ENCODE results near the gene ARAP3. TPM values are rescaled to one million over a fixed set of nuclear protein-coding genes. Genes with fewer than 3 reads are reported as not detected.
A peak's percentile ranks its signal among the peaks of the same experiment; 100 is the strongest.

The ARAP3 gene
- total RNA-seq, 1 donor = 2.2 TPM

DNA sequence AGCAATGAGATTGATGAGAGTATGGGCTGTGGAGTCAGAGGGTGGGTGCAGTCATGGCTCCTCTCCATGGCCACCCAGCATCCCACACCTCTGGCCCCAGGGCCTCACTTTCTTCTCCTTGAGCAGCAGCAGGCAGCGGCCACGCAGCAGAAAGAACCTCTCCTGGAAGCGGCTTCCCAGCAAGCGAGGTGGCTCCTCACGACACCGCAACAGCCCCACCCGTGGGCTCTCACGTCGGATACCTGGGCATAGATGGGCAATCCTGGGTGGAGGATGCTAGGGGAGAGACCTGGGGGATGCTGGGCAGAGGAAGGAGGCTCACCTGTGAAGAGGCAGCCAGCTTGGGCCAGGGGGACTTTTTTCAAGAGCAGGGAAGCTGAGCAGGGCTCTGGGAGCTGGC, 25.6 kb downstream of the ARAP3 start:
- Histone ChIP-seq H3K27me3 (ENCODE audit: insufficient read depth, low read length) (no peaks in the 10 kb centered on the region), H3K4me1 (ENCODE audit: insufficient read depth, low read length) (peaks cover 29% of the 10 kb centered on the region), H3K9me3 (ENCODE audit: low read depth, low read length) (no peaks in the 10 kb centered on the region), H3K79me2 (ENCODE audit: insufficient read depth, low read length) (no peaks in the 10 kb centered on the region), H3K4me2 (ENCODE audit: insufficient read depth, low read length) (no peak overlapping the region), H3K27ac (ENCODE audit: low read depth, low read length) (no peak overlapping the region), H3K4me3 (ENCODE audit: insufficient read depth, low read length) (no peak overlapping the region), H4K20me1 (ENCODE audit: insufficient read depth, low read length) (no peaks in the 10 kb centered on the region), H3K36me3 (ENCODE audit: insufficient read depth, low read length) (no peaks in the 10 kb centered on the region), H2AFZ (ENCODE audit: low read length) (no peak overlapping the region)
- TF ChIP-seq, protein P1, sequence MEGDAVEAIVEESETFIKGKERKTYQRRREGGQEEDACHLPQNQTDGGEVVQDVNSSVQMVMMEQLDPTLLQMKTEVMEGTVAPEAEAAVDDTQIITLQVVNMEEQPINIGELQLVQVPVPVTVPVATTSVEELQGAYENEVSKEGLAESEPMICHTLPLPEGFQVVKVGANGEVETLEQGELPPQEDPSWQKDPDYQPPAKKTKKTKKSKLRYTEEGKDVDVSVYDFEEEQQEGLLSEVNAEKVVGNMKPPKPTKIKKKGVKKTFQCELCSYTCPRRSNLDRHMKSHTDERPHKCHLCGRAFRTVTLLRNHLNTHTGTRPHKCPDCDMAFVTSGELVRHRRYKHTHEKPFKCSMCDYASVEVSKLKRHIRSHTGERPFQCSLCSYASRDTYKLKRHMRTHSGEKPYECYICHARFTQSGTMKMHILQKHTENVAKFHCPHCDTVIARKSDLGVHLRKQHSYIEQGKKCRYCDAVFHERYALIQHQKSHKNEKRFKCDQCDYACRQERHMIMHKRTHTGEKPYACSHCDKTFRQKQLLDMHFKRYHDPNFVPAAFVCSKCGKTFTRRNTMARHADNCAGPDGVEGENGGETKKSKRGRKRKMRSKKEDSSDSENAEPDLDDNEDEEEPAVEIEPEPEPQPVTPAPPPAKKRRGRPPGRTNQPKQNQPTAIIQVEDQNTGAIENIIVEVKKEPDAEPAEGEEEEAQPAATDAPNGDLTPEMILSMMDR (IDR thresholded peaks at IDR 0.05; ENCODE audit: extremely low read depth, low read depth, low read length) = no peak
- DNase-seq (ENCODE audit: insufficient read length, low spot score, missing footprints) = no peak

DNA sequence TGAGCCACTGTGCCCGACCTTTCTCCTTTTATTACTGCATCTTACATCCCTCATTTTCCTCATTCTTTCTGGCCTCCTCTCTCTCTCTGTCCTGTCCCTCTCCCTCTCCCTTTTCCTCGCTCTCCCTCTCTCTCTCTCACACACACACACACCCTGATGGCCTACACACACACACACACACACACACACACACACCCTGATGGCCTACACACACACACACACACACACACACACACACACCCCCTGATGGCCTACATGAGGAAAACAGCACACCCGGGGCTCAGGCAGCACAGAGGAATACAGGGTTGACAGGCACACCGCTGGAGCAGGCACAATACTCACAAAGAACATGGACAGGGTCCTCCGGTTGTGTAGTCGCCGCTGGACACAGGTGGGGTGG, 27.0 kb downstream of the ARAP3 start:
- Histone ChIP-seq H3K27ac (ENCODE audit: low read depth, low read length) (peak overlapping the region; percentile 72), H3K4me3 (ENCODE audit: insufficient read depth, low read length) (no peak overlapping the region), H3K9me3 (ENCODE audit: low read depth, low read length) (no peaks in the 10 kb centered on the region), H3K79me2 (ENCODE audit: insufficient read depth, low read length) (peaks cover 9% of the 10 kb centered on the region), H3K4me2 (ENCODE audit: insufficient read depth, low read length) (no peak overlapping the region), H4K20me1 (ENCODE audit: insufficient read depth, low read length) (no peaks in the 10 kb centered on the region), H3K27me3 (ENCODE audit: insufficient read depth, low read length) (no peaks in the 10 kb centered on the region), H3K4me1 (ENCODE audit: insufficient read depth, low read length) (peaks cover 34% of the 10 kb centered on the region), H3K36me3 (ENCODE audit: insufficient read depth, low read length) (no peaks in the 10 kb centered on the region), H2AFZ (ENCODE audit: low read length) (no peak overlapping the region)
- TF ChIP-seq, protein P1 (IDR thresholded peaks at IDR 0.05; ENCODE audit: extremely low read depth, low read depth, low read length) = no peak
- DNase-seq (ENCODE audit: insufficient read length, low spot score, missing footprints) = peak; percentile 44

DNA sequence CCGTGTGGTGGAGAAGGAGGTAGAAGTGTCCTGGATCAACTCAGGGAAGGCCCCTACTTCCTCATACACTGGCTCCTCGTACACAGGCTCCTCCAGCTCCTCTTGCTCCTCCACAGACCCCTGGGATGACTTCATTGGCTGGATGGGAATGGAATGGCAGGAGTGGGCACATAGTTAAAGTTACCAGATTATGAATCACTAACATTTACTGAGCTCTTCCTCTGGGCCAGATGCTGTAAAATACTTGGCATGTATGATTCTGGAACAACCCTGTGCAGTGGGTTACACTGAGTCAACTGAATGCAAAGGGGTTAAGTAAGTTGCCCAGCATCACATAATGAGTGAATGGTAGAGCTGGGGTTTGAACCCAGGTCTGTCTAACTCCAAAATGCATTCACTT, 27.7 kb downstream of the ARAP3 start:
- H3K4me2 ChIP-seq (ENCODE audit: insufficient read depth, low read length) = peak overlapping the region; percentile 34
- TF ChIP-seq, protein P1 (IDR thresholded peaks at IDR 0.05; ENCODE audit: extremely low read depth, low read depth, low read length) = no peak
- no peak overlapping the region for H3K4me3 ChIP-seq (ENCODE audit: insufficient read depth, low read length)
- H3K79me2 ChIP-seq (ENCODE audit: insufficient read depth, low read length) = peaks cover 12% of the 10 kb centered on the region
- no peaks in the 10 kb centered on the region for H3K36me3 ChIP-seq (ENCODE audit: insufficient read depth, low read length)
- H3K27ac ChIP-seq (ENCODE audit: low read depth, low read length) = peak overlapping the region; percentile 72
- peak; percentile 99 for DNase-seq (ENCODE audit: insufficient read length, low spot score, missing footprints)
- H3K4me1 ChIP-seq (ENCODE audit: insufficient read depth, low read length) = peaks cover 34% of the 10 kb centered on the region
- no peaks in the 10 kb centered on the region for H3K27me3 ChIP-seq (ENCODE audit: insufficient read depth, low read length)
- no peaks in the 10 kb centered on the region for H4K20me1 ChIP-seq (ENCODE audit: insufficient read depth, low read length)
- no peaks in the 10 kb centered on the region for H3K9me3 ChIP-seq (ENCODE audit: low read depth, low read length)
- no peak overlapping the region for H2AFZ ChIP-seq (ENCODE audit: low read length)

DNA sequence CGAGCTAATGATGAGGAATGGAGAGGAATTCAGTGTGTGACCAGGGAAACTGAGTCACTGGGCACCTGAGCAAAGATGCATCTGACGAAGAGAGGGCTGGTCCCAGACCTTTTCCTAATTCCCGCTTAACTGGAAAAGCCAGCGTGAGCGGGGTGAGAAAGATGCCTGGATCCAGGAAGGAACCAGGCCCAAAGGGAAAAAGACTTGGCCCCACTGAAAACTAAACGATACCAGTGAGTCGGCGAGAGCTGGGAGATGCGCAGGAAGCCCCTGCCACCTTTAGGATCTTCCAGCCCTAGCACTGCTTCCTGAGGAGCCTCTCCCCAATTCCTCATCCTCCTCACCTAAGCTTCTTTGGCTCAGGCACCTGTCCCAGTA, 30.3 kb downstream of the ARAP3 start:
- H3K4me3 ChIP-seq (ENCODE audit: insufficient read depth, low read length) = peak overlapping the region; percentile 84
- H3K79me2 ChIP-seq (ENCODE audit: insufficient read depth, low read length) = peaks cover 12% of the 10 kb centered on the region
- no peaks in the 10 kb centered on the region for H3K27me3 ChIP-seq (ENCODE audit: insufficient read depth, low read length)
- TF ChIP-seq, protein P1 (IDR thresholded peaks at IDR 0.05; ENCODE audit: extremely low read depth, low read depth, low read length) = no peak
- H3K9me3 ChIP-seq (ENCODE audit: low read depth, low read length) = no peaks in the 10 kb centered on the region
- H3K27ac ChIP-seq (ENCODE audit: low read depth, low read length) = no peak overlapping the region
- peak overlapping the region; percentile 39 for H2AFZ ChIP-seq (ENCODE audit: low read length)
- H3K4me1 ChIP-seq (ENCODE audit: insufficient read depth, low read length) = peaks cover 19% of the 10 kb centered on the region
- peak overlapping the region; percentile 95 for H3K4me2 ChIP-seq (ENCODE audit: insufficient read depth, low read length)
- peaks cover 2% of the 10 kb centered on the region for H4K20me1 ChIP-seq (ENCODE audit: insufficient read depth, low read length)
- peaks cover 19% of the 10 kb centered on the region for H3K36me3 ChIP-seq (ENCODE audit: insufficient read depth, low read length)
- DNase-seq (ENCODE audit: insufficient read length, low spot score, missing footprints) = peak; percentile 44
